PFSK-1 (cell line): ENCODE results near the gene ZNF699.

ENCODE experiments used
- POLR2AphosphoS5 ChIP-seq: IDR thresholded peaks from 2 replicates; pipeline ENCODE4 v1.6.1; 2012; ENCODE audit warnings: low read depth, mild to moderate bottlenecking, control low read depth, low read length, moderate library complexity
- REST ChIP-seq, 2 experiments: IDR thresholded peaks; 2 replicates each; pipeline versions ENCODE4 v1.6.1 to v1.8.0; 2011 to 2012; ENCODE audit warnings: low read depth in 2 of 2, low read length in 2 of 2, control low read depth in 1 of 2, inconsistent platforms in 1 of 2, mild to moderate bottlenecking in 1 of 2, moderate library complexity in 1 of 2; ENCODE audit not compliant: insufficient read depth in 1 of 2
- SIN3A ChIP-seq: IDR thresholded peaks from 2 replicates; pipeline ENCODE4 v1.6.1; 2012; ENCODE audit warnings: mild to moderate bottlenecking, low read length, moderate library complexity, borderline replicate concordance; ENCODE audit not compliant: insufficient read depth
- TAF1 ChIP-seq: IDR thresholded peaks from 2 replicates; pipeline ENCODE4 v1.6.1; 2012; ENCODE audit warnings: low read length, control low read depth, borderline replicate concordance; ENCODE audit not compliant: insufficient read depth

GRCh38 chr19:9309139-9309973 lies at the start of gene ZNF699:
- TF ChIP-seq REST (IDR thresholded peaks at IDR 0.05; ENCODE audit: insufficient read depth in 1 of 2, low read depth in 2 of 2, low read length in 2 of 2) (no peak), TAF1 (no peak), POLR2AphosphoS5 (no peak), SIN3A (no peak)
